KG1 (cell line): ENCODE data around the gene CALHM3.

Experiments
- DNase-seq: peaks from one replicate; lab custom pipeline; 2025; lab: John Stamatoyannopoulos, UW

Gene CALHM3

DNA sequence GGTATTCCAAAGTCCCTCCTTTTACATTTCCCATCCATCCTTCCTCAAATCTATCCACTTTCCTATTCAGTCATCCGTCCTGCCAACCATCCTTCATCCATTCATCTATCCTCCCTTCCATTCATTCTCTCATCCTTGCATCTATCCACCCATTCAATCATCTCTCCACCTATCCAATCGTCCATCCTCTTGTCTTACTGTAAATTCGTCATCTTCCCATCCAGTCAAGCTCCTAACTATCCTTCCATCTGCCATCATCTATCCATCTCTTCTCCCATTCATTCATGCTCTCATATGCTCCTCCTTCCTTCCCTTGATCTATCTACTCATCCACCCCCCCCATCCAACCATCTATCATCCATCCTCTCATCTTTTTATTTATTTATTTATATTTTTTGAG lies 5.0 kb downstream of the CALHM3 start:
- no peak for DNase-seq

- no peak for DNase-seq
Measured at GRCh38 chr10:103473261-103473671, 5.8 kb downstream of the CALHM3 start.

- no peak for DNase-seq
Measured at GRCh38 chr10:103472005-103472404, 7.0 kb downstream of the CALHM3 start.

GRCh38 chr10:103470761-103471653 lies 8.0 kb downstream of the CALHM3 start:
- DNase-seq, result peak; percentile 96

DNA sequence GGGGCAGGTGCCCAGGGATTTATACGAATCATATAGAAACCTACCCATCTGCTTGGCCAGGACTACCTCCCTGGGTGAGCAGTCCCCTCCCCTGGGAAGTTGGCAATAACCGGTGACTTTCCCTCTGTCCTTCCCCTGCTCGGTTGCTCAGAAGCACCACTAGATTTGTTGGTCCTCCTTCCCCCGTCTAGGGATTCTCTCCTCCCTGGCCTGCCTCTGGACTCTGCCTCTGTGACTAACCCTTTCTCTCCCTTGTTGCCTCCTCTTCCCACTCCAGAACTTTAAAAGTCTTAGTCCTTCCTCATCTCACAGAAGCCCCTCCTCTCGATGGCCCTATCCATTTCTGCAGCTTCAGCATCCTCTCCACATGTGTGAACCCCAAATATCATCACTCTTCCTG lies 9.8 kb downstream of the CALHM3 start:
- no peak for DNase-seq

GRCh38 chr10:103467406-103467805 lies 11.6 kb downstream of the CALHM3 start:
- DNase-seq, result no peak

GRCh38 chr10:103466734-103467133 lies 12.3 kb downstream of the CALHM3 start:
- DNase-seq, result no peak

DNA sequence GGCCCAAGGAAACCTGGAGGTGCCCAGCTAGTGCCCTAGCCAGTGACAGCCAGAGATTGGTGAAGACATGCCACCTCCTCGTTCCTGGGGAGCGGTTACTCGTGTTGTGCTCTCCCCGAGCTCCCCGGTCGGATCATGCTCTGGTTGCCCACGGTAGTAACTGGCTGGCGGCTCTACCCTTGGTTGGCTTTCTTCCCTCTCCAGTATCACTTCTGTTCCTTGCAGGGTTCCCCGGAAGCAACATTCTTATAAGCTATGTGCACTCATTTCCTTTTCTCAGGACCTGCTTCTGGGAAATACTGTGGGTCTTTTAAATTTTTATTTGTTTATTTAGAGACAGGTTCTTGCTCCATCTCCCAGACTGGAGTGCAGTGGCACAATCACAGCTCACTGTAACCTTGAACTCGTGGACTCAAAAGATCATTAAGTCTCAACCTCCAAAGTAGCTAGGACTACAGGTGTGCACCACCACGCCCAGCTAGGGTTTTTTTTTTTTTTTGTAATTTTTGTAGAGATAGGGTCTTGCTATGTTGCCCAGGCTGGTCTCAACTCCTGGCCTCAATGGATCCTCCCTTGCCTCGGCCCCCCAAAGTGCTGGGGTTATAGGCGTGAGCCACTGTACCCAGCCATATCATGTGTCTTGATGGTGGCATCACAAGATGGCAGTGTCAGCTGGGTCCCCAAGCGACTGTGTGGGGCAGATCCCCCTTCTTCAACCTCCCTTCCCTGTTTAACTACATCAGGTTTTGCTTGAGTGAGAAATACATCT lies 13.4 kb downstream of the CALHM3 start:
- no peak for DNase-seq

- no peak for DNase-seq
Measured at GRCh38 chr10:103463499-103463898, 15.5 kb downstream of the CALHM3 start.

DNA sequence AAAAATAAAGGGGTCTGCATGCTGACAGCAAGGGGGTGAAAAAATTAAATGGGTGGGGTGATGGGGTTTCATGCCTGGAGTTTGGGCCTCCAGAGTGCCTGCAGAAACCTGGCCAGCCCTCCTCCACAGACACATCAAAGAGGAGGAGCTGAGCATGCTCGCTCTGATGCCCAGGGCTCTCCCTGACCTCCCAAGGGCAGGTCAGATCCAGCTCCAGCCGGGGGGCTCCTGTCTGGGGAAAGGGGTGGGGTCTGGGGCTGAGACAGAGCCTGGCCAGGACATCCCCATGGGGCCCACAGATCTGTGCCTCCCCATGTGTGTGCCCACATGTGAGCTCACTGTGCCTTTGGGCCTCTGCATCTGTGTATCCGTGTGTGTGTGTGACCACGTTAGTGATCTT lies 19.4 kb downstream of the CALHM3 start:
- DNase-seq, result no peak

DNA sequence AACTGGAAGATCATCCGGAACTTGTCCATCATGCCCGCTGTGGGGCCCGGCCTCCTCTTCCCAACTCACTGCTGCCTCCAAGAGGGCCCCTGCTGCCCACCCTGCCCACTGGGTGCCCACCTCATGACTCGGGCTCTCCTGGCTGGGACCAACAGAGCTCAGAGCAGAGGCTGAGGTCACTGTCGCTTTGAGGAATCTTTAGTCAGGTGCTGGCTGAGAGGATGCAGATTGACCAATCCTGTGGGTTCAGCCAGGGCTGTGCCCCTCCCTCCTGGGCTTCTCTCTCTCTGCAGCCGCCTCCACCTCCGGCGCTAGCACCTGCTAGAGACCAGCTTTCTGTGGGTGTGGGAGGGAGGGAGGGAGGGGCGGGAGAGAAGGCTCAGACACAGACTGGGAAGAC lies 20.3 kb downstream of the CALHM3 start, which contains the start of gene CALHM1:
Gene CALHM1 (minus strand): TSS at position 181 of the 400 bp plus-strand sequence. CDS start 149 bp downstream, at position 32.
- no peak for DNase-seq

- no peak for DNase-seq
Measured at GRCh38 chr10:103457896-103458583, 21.0 kb downstream of the CALHM3 start.

DNA sequence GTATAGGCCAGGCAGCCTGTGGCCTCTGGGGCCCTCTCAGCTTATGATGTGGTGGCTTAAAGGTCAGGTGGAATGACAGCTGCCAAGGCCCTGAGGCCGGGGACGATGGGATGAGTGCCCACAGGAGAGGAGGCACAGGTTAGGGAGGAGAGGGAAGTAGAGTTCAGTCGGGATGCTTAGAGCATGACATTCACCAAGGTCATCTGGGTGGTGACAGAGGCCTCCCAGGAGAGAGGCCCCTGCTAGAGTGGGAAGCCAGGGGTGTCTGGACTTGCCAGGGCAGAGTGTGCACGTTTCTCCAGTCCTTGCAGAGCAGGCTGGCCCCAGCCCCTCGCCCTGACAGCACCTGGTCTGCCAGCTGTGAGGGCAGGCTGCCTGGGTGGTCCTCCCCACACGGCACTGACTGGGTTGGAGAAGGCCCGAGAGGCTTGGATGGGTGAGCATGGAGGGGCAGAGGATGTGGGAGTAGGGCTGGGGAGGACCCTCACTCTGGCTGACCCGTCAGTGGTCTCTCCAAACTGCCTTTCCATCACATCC lies 21.8 kb downstream of the CALHM3 start:
- no peak for DNase-seq

- DNase-seq, result no peak
Measured at GRCh38 chr10:103456074-103456660, 22.9 kb downstream of the CALHM3 start.

GRCh38 chr10:103455235-103455634 lies 23.8 kb downstream of the CALHM3 start:
- DNase-seq, result no peak

DNA sequence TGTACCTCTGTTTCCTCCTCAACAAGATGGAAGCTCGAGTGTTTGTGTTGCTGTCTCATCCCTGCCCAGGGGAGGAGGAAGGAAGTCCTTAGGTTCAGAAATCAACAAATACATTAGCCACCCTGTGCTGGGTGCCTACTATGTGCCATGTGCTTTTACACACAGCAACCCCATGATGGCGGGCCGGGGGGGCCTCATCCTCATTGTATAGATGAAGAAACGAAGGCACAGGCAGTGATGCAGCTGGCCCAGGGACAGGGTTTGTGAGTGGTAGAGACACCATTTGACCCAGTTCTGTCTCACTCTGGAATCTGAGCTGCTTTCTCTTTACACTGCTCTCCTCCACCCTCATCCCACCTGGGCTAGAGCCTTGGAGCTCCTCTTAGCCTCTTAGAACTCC lies 25.0 kb downstream of the CALHM3 start:
- DNase-seq, result no peak

GRCh38 chr10:103452506-103453230 lies 26.4 kb downstream of the CALHM3 start:
- no peak for DNase-seq

GRCh38 chr10:103451831-103452505 lies 27.1 kb downstream of the CALHM3 start, which contains the start of gene CALHM2:
CALHM2 (minus strand) TSS chr10:103452370; CDS start chr10:103449941, 2,429 bp downstream.
- DNase-seq, result no peak

DNA sequence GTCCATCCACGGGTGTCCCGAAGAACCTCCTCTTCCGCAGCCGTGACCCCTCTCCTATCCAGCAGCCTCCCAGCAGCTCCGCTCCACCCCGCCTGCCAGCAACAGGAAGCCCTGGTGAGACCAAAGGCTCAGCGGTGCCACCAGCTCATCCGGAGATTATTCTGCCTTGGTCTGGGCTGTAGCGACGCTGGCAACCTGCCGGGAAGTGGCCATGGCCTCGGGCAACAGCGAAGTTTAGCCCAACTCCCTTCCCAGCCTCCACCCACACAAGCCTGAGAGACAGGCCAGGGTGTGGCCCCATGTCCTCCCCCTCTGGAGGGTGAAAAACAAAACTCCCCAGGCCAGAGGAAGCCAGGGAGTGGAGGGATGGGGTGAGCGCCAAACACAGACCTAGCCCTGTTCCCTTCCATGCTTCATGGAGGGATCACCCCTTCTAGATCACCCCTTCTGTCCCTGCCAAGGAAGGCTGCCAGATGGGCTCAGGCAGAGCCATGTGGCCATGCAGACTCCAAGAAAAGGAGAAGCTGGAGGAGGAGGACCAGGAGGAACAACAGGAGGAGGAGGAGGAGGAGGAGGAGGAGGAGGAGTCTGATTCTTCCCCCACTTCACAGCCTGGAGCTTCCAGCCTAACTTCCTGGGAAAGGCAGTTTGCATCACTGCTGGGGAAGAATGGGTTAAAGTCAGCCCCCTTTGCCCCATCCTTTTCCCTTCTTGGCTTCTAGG lies 27.8 kb downstream of the CALHM3 start:
- DNase-seq, result no peak
